Hepatocyte (in vitro differentiated cells): ENCODE results near the gene PDIA2. TPM values are rescaled to one million over a fixed set of nuclear protein-coding genes. Genes with fewer than 3 reads are reported as not detected.

Experiments
- DNase-seq: peaks from one replicate; pipeline ENCODE4 v3.0.0-alpha.2; 2016; ENCODE audit warnings: low spot score
- H2AFZ ChIP-seq: fragments of 200-600 bp; sonication (generic); 2 replicates; pipeline ENCODE4 v1.6.0; 2016; ENCODE audit warnings: antibody characterized with exemption, mild to moderate bottlenecking
- H3K27ac ChIP-seq: fragments of 200-600 bp; sonication (generic); 2 replicates; pipeline ENCODE4 v1.5.1; 2016; ENCODE audit warnings: mild to moderate bottlenecking
- H3K27me3 ChIP-seq: fragments of 200-600 bp; sonication (generic); 2 replicates; pipeline ENCODE4 v1.6.1; 2016
- H3K36me3 ChIP-seq: fragments of 200-600 bp; sonication (generic); replicated peaks from 2 replicates; pipeline ENCODE4 v1.5.1; 2016; ENCODE audit warnings: low read depth; ENCODE audit not compliant: insufficient read depth
- H3K4me1 ChIP-seq: fragments of 200-600 bp; sonication (generic); 2 replicates; pipeline ENCODE4 v1.5.1; 2016; ENCODE audit warnings: mild to moderate bottlenecking, moderate library complexity; ENCODE audit not compliant: insufficient read depth
- H3K4me2 ChIP-seq: fragments of 200-600 bp; sonication (generic); 2 replicates; pipeline ENCODE4 v1.6.0; 2016
- H3K4me3 ChIP-seq: fragments of 200-600 bp; sonication (generic); 2 replicates; pipeline ENCODE4 v1.5.1; 2016; ENCODE audit warnings: mild to moderate bottlenecking
- H3K79me2 ChIP-seq: fragments of 200-600 bp; sonication (generic); 2 replicates; pipeline ENCODE4 v1.6.0; 2017; ENCODE audit warnings: mild to moderate bottlenecking
- H3K9me2 ChIP-seq: fragments of 200-600 bp; sonication (generic); replicated peaks from 2 replicates; pipeline ENCODE4 v1.6.0; 2017; ENCODE audit warnings: mild to moderate bottlenecking; ENCODE audit not compliant: insufficient read depth
- H3K9me3 ChIP-seq: fragments of 200-600 bp; sonication (generic); 2 replicates; pipeline ENCODE4 v1.5.1; 2016; ENCODE audit warnings: low read depth, mild to moderate bottlenecking
- H4K20me1 ChIP-seq: fragments of 200-600 bp; sonication (generic); 2 replicates; pipeline ENCODE4 v1.6.0; 2016; ENCODE audit warnings: mild to moderate bottlenecking; ENCODE audit not compliant: insufficient read depth, poor library complexity, severe bottlenecking
- EZH2 ChIP-seq: fragments of 200-600 bp; sonication (generic); IDR thresholded peaks from 2 replicates; pipeline ENCODE4 v1.6.1; 2016; ENCODE audit warnings: antibody characterized with exemption, mild to moderate bottlenecking, borderline replicate concordance
- EZH2phosphoT487 ChIP-seq: fragments of 200-600 bp; sonication (generic); IDR thresholded peaks from one replicate; pipeline ENCODE4 v1.6.1; 2018; ENCODE audit warnings: antibody characterized with exemption, mild to moderate bottlenecking, low read depth, moderate library complexity; ENCODE audit not compliant: unreplicated experiment, severe bottlenecking
- WGBS: methylation state at CpG from one replicate; pipeline ENCODE4 v1.1.6; 2016; ENCODE audit warnings: low lambda C conversion rate; ENCODE audit errors: missing lambda C conversion rate; 5-methylcytosine and 5-hydroxymethylcytosine counted together
- polyA plus RNA-seq: library from polyadenylated mRNA; unstranded; fragments of >200 nt; fragmentation: Nextera tagmentation; extraction: Ambion mirVana; gene quantifications from 2 replicates; pipeline ENCODE4 v1.2.1, GENCODE V29; 2016
- total RNA-seq: library from RNA; depleted of rRNA; stranded (reverse); fragments of >200 nt; gene quantifications from 2 replicates; pipeline ENCODE4 v1.2.3, GENCODE V29; 2014
- TF ChIP-seq, protein P1 (sequence below): fragments of 200-600 bp; sonication (generic); IDR thresholded peaks from 2 replicates; pipeline ENCODE4 v1.5.1; 2016; ENCODE audit warnings: antibody characterized with exemption, mild to moderate bottlenecking; ENCODE audit not compliant: poor library complexity

Gene PDIA2
- total and polyA plus RNA-seq, 2 experiments from 2014 or later = 0.47 TPM; not detected in 1

DNA sequence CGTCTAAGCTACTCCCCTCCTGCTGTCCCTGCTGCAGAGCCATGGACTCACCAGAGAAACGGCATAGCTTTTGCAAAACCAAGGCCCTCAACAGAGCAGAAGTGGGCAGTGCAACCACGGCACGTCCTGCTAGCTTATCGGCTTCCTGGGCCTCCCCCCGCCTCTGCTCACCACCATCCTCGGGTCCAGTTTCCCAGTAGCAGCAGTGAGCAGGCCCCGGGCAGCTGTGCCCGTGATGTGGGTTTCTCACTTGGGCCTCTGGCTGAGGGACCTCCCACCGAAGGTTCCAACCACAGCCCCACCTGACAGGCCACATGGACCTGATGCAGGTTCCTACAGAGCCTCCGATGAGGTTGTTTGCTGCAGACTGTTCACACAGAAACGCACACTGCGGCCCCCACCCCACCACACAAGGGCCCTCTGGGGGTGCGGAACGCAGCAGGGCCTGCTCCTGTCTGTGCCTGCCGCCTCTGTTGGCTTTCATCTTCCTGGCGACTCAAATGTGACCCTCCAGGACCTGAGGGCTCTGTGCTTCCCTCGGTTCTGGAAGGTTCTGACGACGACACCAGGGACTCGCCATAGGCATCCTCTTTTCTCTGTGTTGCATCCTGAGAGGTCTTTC is 24.8 kb downstream of the PDIA2 start:
- H3K9me2 ChIP-seq = no peaks in the 10 kb centered on the region
- no peak overlapping the region for H3K4me3 ChIP-seq
- no peak overlapping the region for H3K4me2 ChIP-seq
- TF ChIP-seq EZH2 (no peak), EZH2phosphoT487 (no peak)
- TF ChIP-seq, protein P1, sequence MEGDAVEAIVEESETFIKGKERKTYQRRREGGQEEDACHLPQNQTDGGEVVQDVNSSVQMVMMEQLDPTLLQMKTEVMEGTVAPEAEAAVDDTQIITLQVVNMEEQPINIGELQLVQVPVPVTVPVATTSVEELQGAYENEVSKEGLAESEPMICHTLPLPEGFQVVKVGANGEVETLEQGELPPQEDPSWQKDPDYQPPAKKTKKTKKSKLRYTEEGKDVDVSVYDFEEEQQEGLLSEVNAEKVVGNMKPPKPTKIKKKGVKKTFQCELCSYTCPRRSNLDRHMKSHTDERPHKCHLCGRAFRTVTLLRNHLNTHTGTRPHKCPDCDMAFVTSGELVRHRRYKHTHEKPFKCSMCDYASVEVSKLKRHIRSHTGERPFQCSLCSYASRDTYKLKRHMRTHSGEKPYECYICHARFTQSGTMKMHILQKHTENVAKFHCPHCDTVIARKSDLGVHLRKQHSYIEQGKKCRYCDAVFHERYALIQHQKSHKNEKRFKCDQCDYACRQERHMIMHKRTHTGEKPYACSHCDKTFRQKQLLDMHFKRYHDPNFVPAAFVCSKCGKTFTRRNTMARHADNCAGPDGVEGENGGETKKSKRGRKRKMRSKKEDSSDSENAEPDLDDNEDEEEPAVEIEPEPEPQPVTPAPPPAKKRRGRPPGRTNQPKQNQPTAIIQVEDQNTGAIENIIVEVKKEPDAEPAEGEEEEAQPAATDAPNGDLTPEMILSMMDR = no peak
- H3K4me1 ChIP-seq = no peaks in the 10 kb centered on the region
- no peaks in the 10 kb centered on the region for H3K36me3 ChIP-seq
- H3K9me3 ChIP-seq = no peaks in the 10 kb centered on the region
- no peaks in the 10 kb centered on the region for H3K27me3 ChIP-seq
- no peak for DNase-seq
- no peak overlapping the region for H2AFZ ChIP-seq
- H3K27ac ChIP-seq = no peak overlapping the region
- no peaks in the 10 kb centered on the region for H3K79me2 ChIP-seq
- no peaks in the 10 kb centered on the region for H4K20me1 ChIP-seq
- 96% methylated on average over 20 of the region's 21 CpGs for WGBS

- H3K9me2 ChIP-seq = no peaks in the 10 kb centered on the region
- H3K27ac ChIP-seq = no peak overlapping the region
- no peaks in the 10 kb centered on the region for H4K20me1 ChIP-seq
- no peaks in the 10 kb centered on the region for H3K36me3 ChIP-seq
- peaks cover 4% of the 10 kb centered on the region for H3K79me2 ChIP-seq
- H2AFZ ChIP-seq = no peak overlapping the region
- WGBS = 92% methylated on average over 7 of the region's 7 CpGs
- no peaks in the 10 kb centered on the region for H3K27me3 ChIP-seq
- no peak overlapping the region for H3K4me3 ChIP-seq
- no peak for DNase-seq
- H3K4me1 ChIP-seq = no peaks in the 10 kb centered on the region
- TF ChIP-seq EZH2 = no peak
- TF ChIP-seq, protein P1 = no peak
- TF ChIP-seq EZH2phosphoT487 = no peak
- no peaks in the 10 kb centered on the region for H3K9me3 ChIP-seq
- no peak overlapping the region for H3K4me2 ChIP-seq
Observed at GRCh38 chr16:309476-309875, 26.5 kb downstream of the PDIA2 start.

DNA sequence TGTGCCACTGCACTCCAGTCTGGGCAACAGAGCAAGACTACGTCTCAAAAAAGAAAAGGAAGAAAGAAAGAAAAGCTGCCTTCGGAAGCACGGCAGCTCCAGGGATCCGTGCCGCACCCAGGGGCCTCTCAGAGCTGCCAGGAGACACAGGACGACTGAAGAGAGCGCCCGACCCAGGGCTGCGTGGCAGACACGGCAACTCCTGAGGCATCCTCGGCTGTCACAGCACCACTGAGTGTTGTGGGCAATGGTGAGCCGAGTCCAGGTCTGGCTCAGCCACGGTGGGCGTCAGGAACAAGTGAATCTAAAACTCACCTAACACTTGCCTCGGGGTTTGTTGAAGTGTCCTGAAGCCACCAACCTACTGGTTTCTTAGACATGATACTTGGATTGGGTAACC is 28.8 kb downstream of the PDIA2 start:
- H3K4me2 ChIP-seq = no peak overlapping the region
- H3K9me3 ChIP-seq = no peaks in the 10 kb centered on the region
- TF ChIP-seq EZH2 = no peak
- TF ChIP-seq, protein P1 = no peak
- no peak for TF ChIP-seq EZH2phosphoT487
- DNase-seq = no peak
- peaks cover 26% of the 10 kb centered on the region for H3K79me2 ChIP-seq
- peaks cover 8% of the 10 kb centered on the region for H4K20me1 ChIP-seq
- H3K9me2 ChIP-seq = no peaks in the 10 kb centered on the region
- no peak overlapping the region for H3K4me3 ChIP-seq
- WGBS = 96% methylated on average over 15 of the region's 15 CpGs
- H3K4me1 ChIP-seq = no peaks in the 10 kb centered on the region
- H2AFZ ChIP-seq = no peak overlapping the region
- H3K27me3 ChIP-seq = no peaks in the 10 kb centered on the region
- no peak overlapping the region for H3K27ac ChIP-seq
- H3K36me3 ChIP-seq = no peaks in the 10 kb centered on the region
